IPS DF 4.7 (cell line): ENCODE results near the gene DRAM1.

Experiments used
- DNase-seq: peaks from one replicate; pipeline ENCODE4 v3.0.0-alpha.2; 2013; ENCODE audit warnings: low spot score; ENCODE audit errors: extremely low read depth

The DRAM1 gene

GRCh38 chr12:101940400-101940950 is 63.1 kb downstream of the DRAM1 start:
- no peak for DNase-seq

- DNase-seq: no peak
Measured at GRCh38 chr12:101941306-101942249, 64.2 kb downstream of the DRAM1 start.

- DNase-seq: no peak
Measured at GRCh38 chr12:101942250-101942605, 64.8 kb downstream of the DRAM1 start.

- no peak for DNase-seq
Measured at GRCh38 chr12:101945369-101946232, 68.2 kb downstream of the DRAM1 start.

- DNase-seq: no peak
Measured at GRCh38 chr12:101946233-101946611, 68.8 kb downstream of the DRAM1 start.

GRCh38 chr12:101947316-101947715 is 69.9 kb downstream of the DRAM1 start:
- no peak for DNase-seq

- no peak for DNase-seq
Measured at GRCh38 chr12:101948365-101948764, 71.0 kb downstream of the DRAM1 start.

- DNase-seq: no peak
Measured at GRCh38 chr12:101951002-101951670, 73.8 kb downstream of the DRAM1 start.

GRCh38 chr12:101954113-101954512 is 76.7 kb downstream of the DRAM1 start:
- no peak for DNase-seq

GRCh38 chr12:101954676-101955075 is 77.3 kb downstream of the DRAM1 start:
- DNase-seq: no peak

GRCh38 chr12:101957252-101957959 is 80.0 kb downstream of the DRAM1 start:
- DNase-seq: no peak

GRCh38 chr12:101959607-101960006 is 82.2 kb downstream of the DRAM1 start:
- no peak for DNase-seq

- no peak for DNase-seq
Measured at GRCh38 chr12:101962486-101962885, 85.1 kb downstream of the DRAM1 start.

- no peak for DNase-seq
Measured at GRCh38 chr12:101963697-101964096, 86.3 kb downstream of the DRAM1 start.

GRCh38 chr12:101966496-101966895 is 89.1 kb downstream of the DRAM1 start:
- no peak for DNase-seq

- DNase-seq: no peak
Measured at GRCh38 chr12:101967506-101967905, 90.1 kb downstream of the DRAM1 start.

- no peak for DNase-seq
Measured at GRCh38 chr12:101968770-101969169, 91.4 kb downstream of the DRAM1 start.
